ENCODE data around the gene KCNH1.

DNA sequence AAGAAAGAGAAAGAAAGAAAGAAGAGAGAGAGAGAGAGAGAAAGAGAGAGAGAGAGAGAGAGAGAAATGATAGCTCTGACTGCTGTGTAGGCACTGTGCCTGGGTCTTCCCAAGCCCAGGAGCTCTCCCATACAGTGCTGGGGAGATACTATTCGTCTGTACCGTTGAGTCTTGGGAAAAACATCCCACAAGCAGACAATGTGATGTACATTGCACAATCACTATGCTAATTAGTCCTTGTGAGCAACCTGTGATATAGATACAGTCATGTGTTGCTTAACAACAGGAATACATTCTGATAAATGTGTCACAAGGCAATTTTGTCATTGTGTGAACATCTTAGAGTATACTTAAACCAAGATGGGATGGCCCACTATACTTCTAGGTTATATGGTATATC is 424.2 kb downstream of the KCNH1 start:
- TF ChIP-seq FOXA2 (IDR thresholded peaks at IDR 0.05), result no peak
- TF ChIP-seq MAX (IDR thresholded peaks at IDR 0.05), result no peak
- TF ChIP-seq, protein P1, sequence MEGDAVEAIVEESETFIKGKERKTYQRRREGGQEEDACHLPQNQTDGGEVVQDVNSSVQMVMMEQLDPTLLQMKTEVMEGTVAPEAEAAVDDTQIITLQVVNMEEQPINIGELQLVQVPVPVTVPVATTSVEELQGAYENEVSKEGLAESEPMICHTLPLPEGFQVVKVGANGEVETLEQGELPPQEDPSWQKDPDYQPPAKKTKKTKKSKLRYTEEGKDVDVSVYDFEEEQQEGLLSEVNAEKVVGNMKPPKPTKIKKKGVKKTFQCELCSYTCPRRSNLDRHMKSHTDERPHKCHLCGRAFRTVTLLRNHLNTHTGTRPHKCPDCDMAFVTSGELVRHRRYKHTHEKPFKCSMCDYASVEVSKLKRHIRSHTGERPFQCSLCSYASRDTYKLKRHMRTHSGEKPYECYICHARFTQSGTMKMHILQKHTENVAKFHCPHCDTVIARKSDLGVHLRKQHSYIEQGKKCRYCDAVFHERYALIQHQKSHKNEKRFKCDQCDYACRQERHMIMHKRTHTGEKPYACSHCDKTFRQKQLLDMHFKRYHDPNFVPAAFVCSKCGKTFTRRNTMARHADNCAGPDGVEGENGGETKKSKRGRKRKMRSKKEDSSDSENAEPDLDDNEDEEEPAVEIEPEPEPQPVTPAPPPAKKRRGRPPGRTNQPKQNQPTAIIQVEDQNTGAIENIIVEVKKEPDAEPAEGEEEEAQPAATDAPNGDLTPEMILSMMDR (IDR thresholded peaks at IDR 0.05; ENCODE audit: low read depth, low read length, missing input control), result no peak
- no peak for TF ChIP-seq TAF1 (conservative IDR thresholded peaks at IDR 0.05)
- no peak for TF ChIP-seq FOXA1 (IDR thresholded peaks at IDR 0.05)
- no peak for TF ChIP-seq YY1 (IDR thresholded peaks at IDR 0.05)
- no peak for TF ChIP-seq JUND (IDR thresholded peaks at IDR 0.05)
- TF ChIP-seq HNF4G (IDR thresholded peaks at IDR 0.05), result no peak
- no peak for TF ChIP-seq REST (IDR thresholded peaks at IDR 0.05)
- no peak for TF ChIP-seq SP1 (IDR thresholded peaks at IDR 0.05)
- no peak for TF ChIP-seq RXRA (IDR thresholded peaks at IDR 0.05)
